ENCODE data around the gene BRME1.

The BRME1 gene

DNA sequence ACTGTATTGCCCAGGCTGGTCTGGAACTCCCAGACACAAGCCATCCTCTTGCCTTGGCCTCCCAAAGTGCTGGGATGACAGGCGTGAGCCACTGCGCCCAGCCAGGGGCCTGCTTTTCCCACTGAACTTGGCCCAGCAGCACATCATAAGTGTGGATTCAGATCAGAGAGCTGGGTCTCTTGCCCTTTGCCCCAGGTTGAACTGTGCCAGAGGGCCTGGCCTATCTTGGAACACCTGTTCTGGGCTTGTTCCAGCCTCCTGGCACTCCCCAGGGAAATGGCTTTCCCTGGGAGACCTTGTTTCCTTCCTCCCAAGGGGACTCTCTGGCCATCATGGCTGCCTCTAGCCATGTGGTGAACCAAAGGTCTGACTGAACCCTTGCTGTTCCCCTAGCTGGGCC is 3.5 kb upstream of the BRME1 start:
- Histone ChIP-seq H3K4me1 (ENCODE audit: low read depth, poor library complexity, severe bottlenecking) (peaks cover 7% of the 10 kb centered on the region), H3K4me3 (IDR thresholded peaks at IDR 0.05; ENCODE audit: insufficient read depth, low read depth, low read length) (no peak overlapping the region), H4K20me1 (ENCODE audit: insufficient read depth) (no peaks in the 10 kb centered on the region), H3K4me2 (no peak overlapping the region), H2AFZ (ENCODE audit: low read depth) (no peak overlapping the region), H3K36me3 (ENCODE audit: insufficient read depth) (no peaks in the 10 kb centered on the region), H3K9ac (no peak overlapping the region), H3K79me2 (ENCODE audit: insufficient read depth, low read depth) (no peaks in the 10 kb centered on the region), H3K27me3 (ENCODE audit: insufficient read depth, low read depth) (no peaks in the 10 kb centered on the region), H3K27ac (no peak overlapping the region)
- TF ChIP-seq, protein P1, sequence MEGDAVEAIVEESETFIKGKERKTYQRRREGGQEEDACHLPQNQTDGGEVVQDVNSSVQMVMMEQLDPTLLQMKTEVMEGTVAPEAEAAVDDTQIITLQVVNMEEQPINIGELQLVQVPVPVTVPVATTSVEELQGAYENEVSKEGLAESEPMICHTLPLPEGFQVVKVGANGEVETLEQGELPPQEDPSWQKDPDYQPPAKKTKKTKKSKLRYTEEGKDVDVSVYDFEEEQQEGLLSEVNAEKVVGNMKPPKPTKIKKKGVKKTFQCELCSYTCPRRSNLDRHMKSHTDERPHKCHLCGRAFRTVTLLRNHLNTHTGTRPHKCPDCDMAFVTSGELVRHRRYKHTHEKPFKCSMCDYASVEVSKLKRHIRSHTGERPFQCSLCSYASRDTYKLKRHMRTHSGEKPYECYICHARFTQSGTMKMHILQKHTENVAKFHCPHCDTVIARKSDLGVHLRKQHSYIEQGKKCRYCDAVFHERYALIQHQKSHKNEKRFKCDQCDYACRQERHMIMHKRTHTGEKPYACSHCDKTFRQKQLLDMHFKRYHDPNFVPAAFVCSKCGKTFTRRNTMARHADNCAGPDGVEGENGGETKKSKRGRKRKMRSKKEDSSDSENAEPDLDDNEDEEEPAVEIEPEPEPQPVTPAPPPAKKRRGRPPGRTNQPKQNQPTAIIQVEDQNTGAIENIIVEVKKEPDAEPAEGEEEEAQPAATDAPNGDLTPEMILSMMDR (conservative IDR thresholded peaks at IDR 0.05; ENCODE audit: low read depth, low read length): no peak

DNA sequence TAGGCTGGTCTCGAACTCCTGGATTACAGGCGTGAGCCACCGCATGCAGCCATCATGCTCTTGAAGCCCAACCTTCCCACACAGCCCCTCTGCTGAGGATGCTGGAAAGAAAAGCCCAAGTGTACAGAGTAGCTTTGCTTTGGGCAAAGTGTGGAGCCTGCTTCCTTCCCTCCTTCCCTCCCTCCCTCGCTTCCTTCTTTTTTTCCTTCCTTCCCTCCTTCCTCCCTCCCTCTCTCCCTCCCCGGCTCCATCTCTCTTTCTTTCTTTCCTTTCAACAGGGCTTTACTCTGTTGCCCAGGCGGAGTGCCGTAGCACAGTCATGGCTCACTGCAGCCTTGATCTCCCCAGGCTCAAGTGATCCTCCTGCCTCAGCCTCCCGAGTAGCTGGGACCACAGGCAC is 2.8 kb upstream of the BRME1 start:
- Histone ChIP-seq H2AFZ (ENCODE audit: low read depth) (no peak overlapping the region), H3K27me3 (ENCODE audit: insufficient read depth, low read depth) (no peaks in the 10 kb centered on the region), H3K79me2 (ENCODE audit: insufficient read depth, low read depth) (no peaks in the 10 kb centered on the region), H3K4me2 (no peak overlapping the region), H3K36me3 (ENCODE audit: insufficient read depth) (no peaks in the 10 kb centered on the region), H3K4me3 (IDR thresholded peaks at IDR 0.05; ENCODE audit: insufficient read depth, low read depth, low read length) (no peak overlapping the region), H3K27ac (no peak overlapping the region), H3K4me1 (ENCODE audit: low read depth, poor library complexity, severe bottlenecking) (peaks cover 7% of the 10 kb centered on the region), H4K20me1 (ENCODE audit: insufficient read depth) (no peaks in the 10 kb centered on the region), H3K9ac (no peak overlapping the region)
- TF ChIP-seq, protein P1 (conservative IDR thresholded peaks at IDR 0.05; ENCODE audit: low read depth, low read length): no peak

DNA sequence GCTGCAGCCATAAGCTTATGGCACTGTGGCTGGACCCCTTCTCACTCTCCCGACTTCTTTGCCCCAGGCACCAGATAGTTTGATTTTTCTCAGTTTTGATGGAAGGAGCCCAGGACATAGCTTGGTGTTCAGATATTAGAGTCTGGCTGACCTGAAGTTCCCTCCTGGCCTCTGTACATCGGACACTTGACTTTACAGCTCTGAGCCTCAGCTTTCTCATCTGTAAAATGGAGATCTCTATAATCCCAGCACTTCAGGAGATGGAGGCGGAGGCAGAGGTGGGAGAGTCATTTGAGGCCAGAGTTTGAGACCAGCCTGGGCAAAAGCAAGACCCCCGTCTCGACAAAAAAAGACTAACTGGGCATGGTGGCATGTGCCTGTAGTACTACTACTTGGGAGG is 993 bp upstream of the BRME1 start:
- peaks cover 7% of the 10 kb centered on the region for H3K4me1 ChIP-seq (ENCODE audit: low read depth, poor library complexity, severe bottlenecking)
- H3K4me2 ChIP-seq: peak overlapping the region; percentile 59
- H3K27me3 ChIP-seq (ENCODE audit: insufficient read depth, low read depth): no peaks in the 10 kb centered on the region
- H3K27ac ChIP-seq: no peak overlapping the region
- no peak overlapping the region for H3K4me3 ChIP-seq (IDR thresholded peaks at IDR 0.05; ENCODE audit: insufficient read depth, low read depth, low read length)
- H3K36me3 ChIP-seq (ENCODE audit: insufficient read depth): no peaks in the 10 kb centered on the region
- 0 out of 2 replicates have a peak overlapping the region, but pooled peaks have one; percentile 62 for H2AFZ ChIP-seq (ENCODE audit: low read depth)
- no peaks in the 10 kb centered on the region for H3K79me2 ChIP-seq (ENCODE audit: insufficient read depth, low read depth)
- TF ChIP-seq, protein P1 (conservative IDR thresholded peaks at IDR 0.05; ENCODE audit: low read depth, low read length): no peak
- H3K9ac ChIP-seq: peak overlapping the region; percentile 67; the same call in 1 of the 2 replicates
- H4K20me1 ChIP-seq (ENCODE audit: insufficient read depth): no peaks in the 10 kb centered on the region

DNA sequence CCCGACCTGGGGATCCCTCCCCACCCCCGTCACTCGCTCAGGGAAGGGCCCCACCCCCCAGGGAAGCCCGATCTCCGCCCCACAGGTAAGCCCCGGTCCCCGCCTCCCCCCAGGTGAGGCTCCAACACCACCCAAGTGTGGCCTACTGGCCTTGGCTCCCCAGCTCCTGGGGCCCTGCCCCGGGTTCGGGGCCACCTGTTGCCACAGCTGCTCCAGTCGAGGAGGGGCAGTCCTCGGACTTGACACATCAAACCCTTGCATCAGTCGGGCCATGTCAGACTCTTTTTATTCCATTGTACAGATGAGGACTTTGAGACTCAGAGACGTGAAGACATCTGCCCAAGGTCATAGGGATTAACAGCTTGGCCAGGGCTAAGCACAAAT is 596 bp upstream of the BRME1 start:
- H3K79me2 ChIP-seq (ENCODE audit: insufficient read depth, low read depth): no peaks in the 10 kb centered on the region
- H3K4me1 ChIP-seq (ENCODE audit: low read depth, poor library complexity, severe bottlenecking): peaks cover 7% of the 10 kb centered on the region
- H3K4me2 ChIP-seq: peak overlapping the region; percentile 59
- H3K27me3 ChIP-seq (ENCODE audit: insufficient read depth, low read depth): no peaks in the 10 kb centered on the region
- TF ChIP-seq, protein P1 (conservative IDR thresholded peaks at IDR 0.05; ENCODE audit: low read depth, low read length): no peak
- H3K9ac ChIP-seq: peak overlapping the region; percentile 67
- H4K20me1 ChIP-seq (ENCODE audit: insufficient read depth): no peaks in the 10 kb centered on the region
- no peaks in the 10 kb centered on the region for H3K36me3 ChIP-seq (ENCODE audit: insufficient read depth)
- H3K27ac ChIP-seq: no peak overlapping the region
- H3K4me3 ChIP-seq (IDR thresholded peaks at IDR 0.05; ENCODE audit: insufficient read depth, low read depth, low read length): no peak overlapping the region
- H2AFZ ChIP-seq (ENCODE audit: low read depth): peak overlapping the region; percentile 62

All from KMS-11 (cell line).